ENCODE results near the gene SLC35B4.
A peak's percentile ranks its signal among the peaks of the same experiment; 100 is the strongest.

Gene SLC35B4

GRCh38 chr7:134255814-134256213 lies 60.9 kb downstream of the SLC35B4 start:
- no peak for TF ChIP-seq CTCF (IDR thresholded peaks at IDR 0.05; ENCODE audit: insufficient read depth, low read depth, low read length, missing control alignments)
- DNase-seq (ENCODE audit: low read depth) = no peak

GRCh38 chr7:134254311-134254710 lies 62.4 kb downstream of the SLC35B4 start:
- peak; percentile 2 for DNase-seq (ENCODE audit: low read depth)
- no peak for TF ChIP-seq CTCF (IDR thresholded peaks at IDR 0.05; ENCODE audit: insufficient read depth, low read depth, low read length, missing control alignments)
- no peak overlapping the region for H3K4me3 ChIP-seq (ENCODE audit: low read depth, low read length)

More at GRCh38 chr7:134255814-134256213, 60.9 kb downstream of the SLC35B4 start:
- no peak overlapping the region for H3K4me3 ChIP-seq (ENCODE audit: low read depth, low read length)

- no peak for TF ChIP-seq CTCF (IDR thresholded peaks at IDR 0.05; ENCODE audit: insufficient read depth, low read depth, low read length, missing control alignments)
- no peak for DNase-seq (ENCODE audit: low read depth)
- no peak overlapping the region for H3K4me3 ChIP-seq (ENCODE audit: low read depth, low read length)
Observed at GRCh38 chr7:134248196-134248595, 68.5 kb downstream of the SLC35B4 start.

- no peak for TF ChIP-seq CTCF (IDR thresholded peaks at IDR 0.05; ENCODE audit: insufficient read depth, low read depth, low read length, missing control alignments)
- DNase-seq (ENCODE audit: low read depth) = no peak
- no peak overlapping the region for H3K4me3 ChIP-seq (ENCODE audit: low read depth, low read length)
Observed at GRCh38 chr7:134246761-134247160, 70.0 kb downstream of the SLC35B4 start.

GRCh38 chr7:134246347-134246746 lies 70.4 kb downstream of the SLC35B4 start:
- peak; percentile 41 for DNase-seq (ENCODE audit: low read depth)
- H3K4me3 ChIP-seq (ENCODE audit: low read depth, low read length) = no peak overlapping the region
- TF ChIP-seq CTCF (IDR thresholded peaks at IDR 0.05; ENCODE audit: insufficient read depth, low read depth, low read length, missing control alignments) = no peak

GRCh38 chr7:134245253-134245652 lies 71.5 kb downstream of the SLC35B4 start:
- no peak overlapping the region for H3K4me3 ChIP-seq (ENCODE audit: low read depth, low read length)
- TF ChIP-seq CTCF (IDR thresholded peaks at IDR 0.05; ENCODE audit: insufficient read depth, low read depth, low read length, missing control alignments) = no peak
- peak; percentile 67 for DNase-seq (ENCODE audit: low read depth)

Measured in GM12865 (cell line).